Epithelial cell of proximal tubule (primary cell): ENCODE results near the gene MTRR. TPM values are rescaled to one million over a fixed set of nuclear protein-coding genes. Genes with fewer than 3 reads are reported as not detected.

Experiments used
- DNase-seq: peaks from one replicate; pipeline ENCODE4 v3.0.0-alpha.2; 2011; ENCODE audit warnings: low read depth
- H3K4me3 ChIP-seq: 2 replicates; pipeline ENCODE4 v1.5.1; 2011; ENCODE audit warnings: low read depth, mild to moderate bottlenecking, low read length
- CTCF ChIP-seq: conservative IDR thresholded peaks from 2 replicates; pipeline ENCODE4 v1.5.1; 2012; ENCODE audit warnings: low read depth, mild to moderate bottlenecking, low read length
- total RNA-seq: library from RNA; depleted of rRNA; stranded (reverse); fragments of >200 nt; gene quantifications from 2 replicates; pipeline ENCODE4 v1.2.3, GENCODE V29; 2015

Gene MTRR
- total RNA-seq, 1 donor from 2014 or later = 20.0 TPM

- no peak for DNase-seq
- H3K4me3 ChIP-seq = no peak overlapping the region
- no peak for TF ChIP-seq CTCF
Observed at GRCh38 chr5:7834982-7835381, 34.0 kb upstream of the MTRR start.

GRCh38 chr5:7837403-7837802, 31.5 kb upstream of the MTRR start:
- no peak for TF ChIP-seq CTCF
- DNase-seq = peak; percentile 76
- no peak overlapping the region for H3K4me3 ChIP-seq

GRCh38 chr5:7842531-7842930, 26.4 kb upstream of the MTRR start:
- DNase-seq = no peak
- H3K4me3 ChIP-seq = no peak overlapping the region
- TF ChIP-seq CTCF = no peak

DNA sequence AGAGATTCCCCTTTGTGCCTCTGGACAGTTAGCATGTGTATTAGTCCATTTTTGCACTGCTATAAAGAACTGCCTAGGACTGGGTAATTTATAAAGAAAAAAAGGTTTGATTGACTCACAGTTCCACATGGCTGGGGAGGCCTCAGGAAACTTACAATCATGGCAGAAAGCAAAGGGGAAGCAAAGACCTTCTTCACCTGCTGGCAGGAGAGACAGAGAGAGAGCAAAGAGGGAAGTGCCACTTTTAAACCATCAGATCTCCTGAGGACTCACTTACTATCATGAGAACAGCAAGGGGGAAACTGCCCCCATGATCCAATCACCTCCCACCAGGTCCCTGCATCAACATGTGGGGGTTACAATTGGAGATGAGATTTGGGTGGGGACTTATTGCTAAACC, 24.0 kb upstream of the MTRR start:
- H3K4me3 ChIP-seq = no peak overlapping the region
- DNase-seq = no peak
- TF ChIP-seq CTCF = no peak

GRCh38 chr5:7845557-7845956, 23.4 kb upstream of the MTRR start:
- no peak overlapping the region for H3K4me3 ChIP-seq
- TF ChIP-seq CTCF = no peak
- DNase-seq = no peak

GRCh38 chr5:7846327-7846726, 22.6 kb upstream of the MTRR start:
- no peak for DNase-seq
- no peak overlapping the region for H3K4me3 ChIP-seq
- TF ChIP-seq CTCF = no peak

- TF ChIP-seq CTCF = no peak
- no peak overlapping the region for H3K4me3 ChIP-seq
- DNase-seq = no peak
Observed at GRCh38 chr5:7848296-7848695, 20.7 kb upstream of the MTRR start.
